ENCODE measurements around the gene RABGAP1L.
"Not testable (repeated sequence)": the region's sequence is repeated elsewhere in the genome, so short reads cannot be mapped to it uniquely, and the experiment has no call there.

Gene RABGAP1L

DNA sequence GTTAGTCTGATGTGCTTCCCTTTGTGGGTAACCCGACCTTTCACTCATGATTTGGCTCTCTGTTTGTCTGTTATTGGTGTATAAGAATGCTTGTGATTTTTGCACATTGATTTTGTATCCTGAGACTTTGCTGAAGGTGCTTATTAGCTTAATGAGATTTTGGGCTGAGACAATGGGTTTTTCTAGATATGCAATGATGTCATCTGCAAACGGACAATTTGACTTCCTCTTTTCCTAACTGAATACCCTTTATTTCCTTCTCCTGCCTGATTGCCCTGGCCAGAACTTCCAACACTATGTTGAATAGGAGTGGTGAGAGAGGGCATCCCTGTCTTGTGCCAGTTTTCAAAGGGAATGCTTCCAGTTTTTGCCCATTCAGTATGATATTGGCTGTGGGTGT, 490.3 kb downstream of the RABGAP1L start:
- in situ Hi-C loops (cut with MboI; ENCODE audit: low sequenced_read_pairs) = not testable (repeated sequence)

DNA sequence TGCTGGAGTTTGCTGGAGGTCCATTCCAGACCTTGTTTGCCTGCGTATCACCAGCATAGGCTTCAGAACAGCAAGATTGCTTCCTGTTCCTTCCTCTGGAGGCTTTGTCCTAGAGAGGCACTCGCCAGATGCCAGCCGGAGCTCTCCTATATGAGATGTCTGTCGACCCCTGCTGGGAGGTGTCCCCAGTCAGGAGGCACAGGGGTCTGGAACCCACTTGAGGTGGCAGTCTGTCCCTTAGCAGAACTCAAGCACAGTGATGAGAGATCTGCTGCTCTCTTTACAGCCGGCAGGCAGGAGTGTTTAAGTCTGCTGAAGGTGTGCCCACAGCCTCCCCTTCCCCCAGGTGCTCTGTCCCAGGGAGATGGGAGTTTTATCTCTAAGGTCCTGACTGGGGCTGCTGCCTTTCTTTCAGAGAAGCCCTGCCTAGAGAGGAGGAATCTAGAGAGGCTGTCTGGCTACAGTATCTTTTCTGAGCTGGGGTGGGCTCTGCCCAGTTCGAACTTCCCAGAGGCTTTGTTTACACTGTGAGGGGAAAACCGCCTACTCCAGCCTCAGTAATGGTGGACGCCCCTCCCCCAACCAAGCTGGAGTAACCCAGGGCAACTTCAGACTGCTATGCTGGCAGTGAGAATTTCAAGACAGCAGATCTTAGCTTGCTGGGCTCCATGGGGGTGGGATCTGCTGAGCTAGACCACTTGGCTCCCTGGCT, 493.4 kb downstream of the RABGAP1L start:
- in situ Hi-C loops (cut with MboI; ENCODE audit: low sequenced_read_pairs) = no loop called here

DNA sequence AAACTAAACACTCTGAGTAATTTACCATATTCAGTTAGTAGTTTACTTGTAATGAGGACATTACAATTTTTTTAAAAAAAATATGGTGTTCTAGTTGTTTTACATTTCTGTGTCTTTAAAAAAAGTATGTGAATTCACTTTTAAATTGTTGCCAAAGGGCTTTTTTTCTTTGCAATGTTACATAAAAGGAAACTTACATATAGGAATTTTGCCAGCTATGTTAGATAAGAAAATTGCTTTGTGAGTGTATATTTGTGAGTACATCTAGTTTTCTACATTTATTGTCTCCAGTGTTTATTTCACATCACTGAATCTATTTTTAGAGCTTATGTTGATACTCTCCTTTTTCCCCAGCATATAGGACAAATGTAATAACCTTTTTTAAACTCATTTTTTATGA, 495.2 kb downstream of the RABGAP1L start:
- in situ Hi-C loops (cut with MboI; ENCODE audit: low sequenced_read_pairs) = no loop called here

DNA sequence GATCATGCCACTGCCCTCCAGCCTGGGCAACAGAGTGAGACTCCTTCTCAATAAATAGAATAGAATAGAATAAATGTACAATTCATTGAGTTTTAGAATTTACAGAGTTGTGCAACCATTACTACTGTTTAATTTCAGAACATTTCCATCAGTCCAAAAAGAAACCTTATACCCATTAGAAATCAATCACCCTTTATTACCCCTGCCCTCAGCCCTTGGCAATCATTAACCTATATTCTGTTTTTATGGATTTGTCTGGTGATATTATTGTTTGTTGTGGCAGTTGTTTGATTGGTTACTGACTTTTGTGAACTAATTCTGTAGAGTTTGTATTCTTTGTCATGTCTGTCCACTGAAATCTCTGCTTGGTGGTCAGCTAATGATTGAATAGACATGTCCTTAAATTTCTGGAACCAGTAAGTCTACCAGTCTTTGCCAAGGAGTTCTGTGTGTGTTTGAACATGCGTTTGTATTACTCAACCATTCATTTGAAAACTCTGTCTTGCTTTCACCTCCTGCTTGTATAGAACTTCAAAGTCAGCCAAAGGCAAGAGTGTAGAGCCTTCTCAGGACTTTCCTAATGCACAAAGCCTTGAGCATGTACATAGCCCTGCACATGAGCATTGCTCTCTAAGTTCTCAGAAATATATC, 497.2 kb downstream of the RABGAP1L start:
- in situ Hi-C loops (cut with MboI; ENCODE audit: low sequenced_read_pairs) = no loop called here

DNA sequence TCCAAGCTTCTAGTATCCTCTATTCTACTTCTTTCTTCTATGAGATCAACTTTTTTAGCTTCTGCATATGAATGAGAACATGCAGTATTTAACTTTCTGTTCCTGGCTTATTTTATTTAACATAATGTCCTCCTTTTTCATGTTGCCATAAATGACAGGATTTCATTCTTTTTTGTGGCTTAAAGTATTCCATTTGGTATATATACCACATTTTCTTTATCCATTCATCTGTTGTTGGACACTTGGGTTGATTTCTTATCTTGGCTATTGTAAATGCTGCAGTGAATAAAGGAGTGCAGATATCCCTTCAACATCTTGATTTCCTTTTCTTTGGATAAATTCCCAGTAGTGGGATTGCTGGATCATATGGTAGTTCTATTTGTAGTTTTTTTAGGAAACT, 498.1 kb downstream of the RABGAP1L start:
- in situ Hi-C loops (cut with MboI; ENCODE audit: low sequenced_read_pairs) = no loop called here

DNA sequence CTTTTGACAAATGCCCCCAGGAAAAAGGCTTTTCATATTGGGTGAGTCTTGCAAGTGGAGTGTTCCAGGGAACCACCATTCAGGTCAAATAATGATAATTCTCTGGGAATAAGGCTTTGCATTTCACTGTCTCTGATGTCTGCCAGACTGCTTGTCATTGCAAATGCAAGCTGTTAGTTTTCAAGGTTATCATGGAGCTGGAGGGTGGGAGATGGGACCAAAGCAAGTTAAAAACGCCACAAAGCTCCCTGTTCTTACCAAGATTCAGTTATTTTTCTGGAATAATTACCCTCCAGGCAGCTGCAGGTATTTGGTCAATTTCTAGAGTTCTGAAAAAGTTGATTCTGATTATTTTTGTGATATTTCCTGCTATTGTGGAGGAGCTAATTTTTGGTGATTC, 498.6 kb downstream of the RABGAP1L start:
- in situ Hi-C loops (cut with MboI; ENCODE audit: low sequenced_read_pairs) = no loop called here

DNA sequence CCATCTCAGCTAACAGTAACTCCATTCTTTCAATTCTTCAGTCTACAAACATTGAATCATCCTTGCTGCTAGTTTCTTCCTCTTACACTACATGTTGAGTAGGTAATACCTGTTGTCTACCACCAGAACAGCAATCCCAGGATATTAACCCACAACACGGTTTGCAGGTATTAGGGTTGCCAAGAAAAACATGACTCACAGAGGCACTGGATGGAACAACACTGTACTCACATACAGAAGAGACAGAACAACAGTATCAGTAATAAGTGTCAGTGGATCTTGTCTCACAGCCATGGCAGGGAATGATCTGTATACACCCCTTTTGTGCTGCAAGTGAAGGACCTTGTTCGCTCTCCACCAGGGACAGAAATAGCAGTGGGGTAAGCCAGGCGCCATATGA, 500.5 kb downstream of the RABGAP1L start:
- in situ Hi-C loops (cut with MboI; ENCODE audit: low sequenced_read_pairs) = no loop called here

DNA sequence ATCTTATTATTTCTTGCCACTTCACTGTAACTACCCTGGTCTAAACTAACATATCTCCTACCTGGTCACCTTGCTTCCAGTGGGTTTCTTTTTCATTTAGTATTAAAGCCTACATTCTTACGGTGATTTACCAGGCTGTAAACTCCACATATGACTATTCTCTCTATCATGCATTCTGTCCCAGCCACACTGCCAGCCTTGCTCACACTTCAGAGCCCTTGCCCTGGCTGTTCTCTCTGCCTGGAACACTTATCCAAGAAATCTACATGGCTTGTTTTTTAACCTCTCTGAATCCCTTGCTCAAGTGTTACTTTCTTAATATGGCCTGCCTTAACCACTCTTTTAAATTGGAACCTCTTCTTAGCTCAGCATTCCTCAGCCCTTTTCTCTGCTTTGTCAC, 501.2 kb downstream of the RABGAP1L start:
- in situ Hi-C loops (cut with MboI; ENCODE audit: low sequenced_read_pairs) = no loop called here

DNA sequence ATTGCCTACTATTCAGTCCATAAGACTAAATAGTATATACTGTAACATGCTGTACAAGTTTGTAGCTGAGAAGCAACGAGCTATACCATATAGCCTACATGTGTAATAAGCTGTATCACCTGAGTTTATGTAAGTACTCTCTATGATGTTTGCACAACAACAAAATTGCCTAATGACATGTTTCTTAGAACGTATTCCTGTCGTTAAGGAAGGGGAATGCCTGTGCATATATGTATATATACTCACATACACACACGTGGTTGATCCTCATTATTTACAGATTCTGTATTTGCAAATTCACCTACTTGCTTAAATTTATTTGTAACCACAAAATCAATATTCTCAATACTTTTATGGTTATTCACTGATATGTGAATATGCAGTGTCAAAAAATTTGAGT, 504.0 kb downstream of the RABGAP1L start:
- in situ Hi-C loops (cut with MboI; ENCODE audit: low sequenced_read_pairs) = no loop called here

DNA sequence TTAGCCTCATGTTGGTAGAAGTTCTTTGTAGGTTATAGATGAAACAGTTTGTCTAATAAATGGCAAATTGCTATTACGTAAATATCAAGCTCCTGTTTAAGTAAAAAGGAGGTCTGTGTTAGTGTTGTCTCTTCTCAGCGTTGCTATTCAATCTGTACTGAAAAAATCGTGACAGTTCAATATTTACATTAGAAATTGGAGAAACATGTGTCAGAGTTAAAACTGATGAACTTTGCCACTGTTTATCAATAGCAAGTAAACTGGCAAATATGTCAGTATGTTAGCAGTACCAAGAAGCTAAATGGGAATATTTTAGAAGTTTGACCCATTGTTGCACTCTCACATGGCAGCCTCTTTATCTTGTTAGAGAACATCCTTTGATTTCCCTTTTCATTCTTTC, 506.9 kb downstream of the RABGAP1L start:
- in situ Hi-C loops (cut with MboI; ENCODE audit: low sequenced_read_pairs) = no loop called here

DNA sequence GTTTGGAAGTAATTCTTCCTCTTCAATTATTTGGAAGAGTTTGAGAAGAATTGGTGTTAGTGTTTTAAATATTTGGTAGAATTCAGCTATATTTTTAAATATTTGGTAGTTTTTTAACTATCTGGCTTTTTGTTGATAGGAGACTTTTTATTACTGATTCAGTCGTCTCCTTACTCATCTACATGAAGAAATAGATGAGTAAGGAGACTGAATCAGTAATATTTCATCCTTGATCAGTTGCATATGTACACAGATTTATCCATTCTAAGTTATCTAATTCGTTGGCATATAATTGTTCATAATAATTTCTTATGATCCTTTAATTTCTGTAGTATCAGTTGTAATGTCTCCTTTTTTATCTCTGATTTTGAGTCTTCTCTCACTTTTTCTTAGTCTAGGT, 512.5 kb downstream of the RABGAP1L start:
- in situ Hi-C loops (cut with MboI; ENCODE audit: low sequenced_read_pairs) = no loop called here

DNA sequence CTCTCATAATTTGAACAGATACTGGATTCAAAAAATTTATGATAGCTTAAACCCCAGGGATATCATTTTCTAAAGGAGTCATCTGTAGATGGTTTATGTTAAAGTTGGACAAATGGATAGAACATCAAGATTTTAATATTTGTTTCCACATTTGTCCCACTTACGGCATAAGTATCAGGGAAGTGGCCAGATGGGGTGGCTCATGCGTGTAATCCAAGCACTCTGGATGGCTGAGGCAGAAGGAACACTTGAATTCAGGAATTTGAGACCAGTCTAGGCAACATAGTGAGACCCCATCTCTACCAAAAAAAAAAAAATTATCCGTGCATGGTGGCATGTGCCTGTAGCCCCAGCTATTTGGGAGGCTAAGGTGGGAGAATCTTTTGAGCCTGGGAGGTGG, 517.5 kb downstream of the RABGAP1L start:
- in situ Hi-C loops (cut with MboI; ENCODE audit: low sequenced_read_pairs) = no loop called here

DNA sequence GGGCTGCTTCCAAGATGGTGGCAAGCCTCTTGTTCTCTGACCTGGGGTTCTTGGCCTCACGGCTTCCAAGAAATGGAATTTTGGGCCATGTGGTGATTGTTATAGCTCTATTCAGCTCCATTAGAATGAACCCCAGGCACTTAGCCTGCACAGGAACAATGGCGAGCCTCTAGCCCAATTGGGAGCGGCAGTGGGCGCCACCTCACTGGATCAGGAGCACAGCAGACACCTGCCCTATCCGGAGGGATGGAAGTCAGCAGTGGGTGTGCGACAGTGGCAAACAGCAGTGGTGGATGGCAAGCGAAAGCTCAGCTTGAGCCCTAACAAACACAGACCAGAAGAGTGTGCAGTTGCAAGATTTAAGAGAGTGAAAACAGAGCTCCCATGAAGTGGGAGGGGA, 519.3 kb downstream of the RABGAP1L start:
- in situ Hi-C loops (cut with MboI; ENCODE audit: low sequenced_read_pairs) = no loop called here

DNA sequence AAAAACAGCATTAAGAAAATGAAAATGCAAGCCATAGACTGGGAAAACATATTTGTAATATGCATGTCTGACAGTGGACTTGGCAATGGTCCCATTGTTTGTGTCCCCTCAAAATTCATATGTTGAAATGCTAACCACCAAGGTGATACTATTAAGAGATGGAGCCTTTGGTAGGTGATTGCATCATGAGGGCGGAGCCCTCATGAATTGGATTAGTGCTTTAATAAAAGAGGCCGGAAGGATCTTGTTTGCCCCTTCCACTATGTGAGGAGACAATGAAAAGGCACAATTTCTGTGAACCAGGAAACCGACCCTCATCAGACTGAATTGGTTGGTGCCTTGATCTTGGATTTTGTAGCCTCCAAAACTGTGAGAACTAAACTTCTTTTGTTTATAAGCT, 520.8 kb downstream of the RABGAP1L start:
- in situ Hi-C loops (cut with MboI; ENCODE audit: low sequenced_read_pairs) = no loop called here

DNA sequence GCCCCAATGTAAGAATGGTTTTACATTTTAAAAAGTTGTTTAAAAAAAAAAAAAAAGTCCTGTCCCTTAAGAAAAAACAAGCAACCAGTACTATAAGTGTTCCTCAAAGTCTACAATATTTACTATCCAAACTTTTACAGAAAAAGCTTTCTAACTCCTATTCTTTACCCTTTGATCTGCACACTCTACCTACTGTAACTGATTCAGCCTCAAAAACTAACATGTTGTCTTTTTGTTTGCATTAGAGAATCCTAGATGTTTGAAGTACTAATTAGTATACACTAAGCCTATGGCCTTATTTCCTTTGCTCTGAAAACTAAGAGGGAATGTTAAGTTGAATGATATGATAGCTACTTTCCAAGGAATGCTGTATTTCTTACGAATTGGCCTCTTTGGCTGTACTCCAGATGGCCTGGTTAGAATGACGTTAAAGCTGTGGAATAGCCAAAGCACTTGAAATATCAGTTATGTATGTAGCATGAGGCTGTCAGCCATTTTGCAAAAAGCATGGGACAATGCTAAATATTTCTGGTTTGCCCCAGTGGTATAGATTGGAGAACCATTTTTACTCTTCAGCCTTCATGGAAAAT, 523.2 kb downstream of the RABGAP1L start:
- in situ Hi-C loops (cut with MboI; ENCODE audit: low sequenced_read_pairs) = no loop called here

DNA sequence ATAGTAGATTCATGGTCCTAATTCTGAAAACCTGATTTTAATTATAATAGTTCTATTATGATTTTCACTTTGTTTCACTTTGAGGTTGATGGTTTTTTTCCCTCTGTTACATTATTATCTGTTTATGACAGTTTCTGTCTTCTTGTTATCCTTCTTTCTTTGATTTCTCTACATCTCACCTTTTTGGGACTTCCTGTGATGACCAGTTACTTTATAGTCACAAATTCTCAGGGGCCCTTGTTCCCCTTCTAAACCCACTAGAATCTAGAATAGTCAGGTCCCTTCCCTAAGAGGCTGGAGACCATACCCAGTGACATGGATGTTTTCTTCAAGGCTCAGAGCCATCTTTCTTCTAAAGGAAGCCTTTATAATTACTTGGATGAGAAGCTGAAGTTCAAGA, 526.9 kb downstream of the RABGAP1L start:
- in situ Hi-C loops (cut with MboI; ENCODE audit: low sequenced_read_pairs) = no loop called here

DNA sequence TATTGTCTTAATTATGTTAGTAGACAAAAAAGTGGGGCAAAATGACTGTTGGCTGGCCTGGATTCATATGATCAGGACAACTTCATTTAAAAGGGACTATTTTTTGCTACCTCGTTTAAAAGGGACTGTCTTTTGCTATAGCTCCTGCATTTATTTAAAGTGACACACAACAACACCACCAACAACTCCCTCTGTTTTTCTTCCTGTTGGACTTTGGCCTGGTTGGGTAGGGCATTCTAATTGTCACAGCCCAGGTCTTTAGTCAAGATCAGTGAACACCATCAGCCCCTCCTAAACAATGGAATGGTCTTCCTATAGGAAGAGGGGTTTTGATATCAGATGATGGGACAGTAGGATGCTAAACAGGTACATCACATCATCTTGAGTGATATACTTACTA, 530.2 kb downstream of the RABGAP1L start:
- in situ Hi-C loops (cut with MboI; ENCODE audit: low sequenced_read_pairs) = no loop called here

DNA sequence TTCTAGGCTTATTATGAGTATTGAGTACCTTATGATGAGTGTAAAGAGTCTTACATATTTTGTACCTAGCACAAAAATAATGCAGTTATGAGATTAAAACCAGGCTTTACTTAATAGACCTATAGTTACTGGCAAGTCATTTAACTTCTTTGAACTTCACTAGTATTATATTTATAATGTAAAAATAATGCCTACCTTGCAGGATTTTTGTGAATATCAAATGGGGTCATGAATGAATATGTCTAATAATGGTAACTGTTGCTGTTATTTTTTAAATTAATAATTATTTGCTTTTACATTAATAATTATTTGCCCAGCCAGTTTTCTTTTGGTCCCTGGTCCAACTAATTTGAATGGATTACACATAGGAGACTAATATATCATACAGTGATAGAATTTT, 530.9 kb downstream of the RABGAP1L start:
- in situ Hi-C loops (cut with MboI; ENCODE audit: low sequenced_read_pairs) = no loop called here

DNA sequence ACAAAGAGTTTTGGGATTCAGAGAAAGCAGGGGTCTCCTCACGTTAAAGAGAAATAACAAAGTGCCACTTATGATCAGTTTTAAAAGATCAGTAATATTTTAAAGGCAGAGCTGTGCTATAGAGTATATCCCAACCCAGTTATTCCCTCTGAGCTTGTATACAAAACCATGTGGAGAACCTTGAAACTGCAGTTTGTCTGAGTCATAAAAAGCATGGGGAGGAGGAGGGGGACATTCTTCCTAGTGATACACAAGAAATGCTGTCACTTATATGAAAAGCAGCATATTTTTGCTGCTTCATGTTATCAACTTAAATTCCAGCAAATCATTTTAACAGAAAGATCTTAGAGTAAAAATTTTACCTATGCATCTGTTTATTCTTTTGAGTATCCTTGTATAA, 533.0 kb downstream of the RABGAP1L start:
- in situ Hi-C loops (cut with MboI; ENCODE audit: low sequenced_read_pairs) = no loop called here

DNA sequence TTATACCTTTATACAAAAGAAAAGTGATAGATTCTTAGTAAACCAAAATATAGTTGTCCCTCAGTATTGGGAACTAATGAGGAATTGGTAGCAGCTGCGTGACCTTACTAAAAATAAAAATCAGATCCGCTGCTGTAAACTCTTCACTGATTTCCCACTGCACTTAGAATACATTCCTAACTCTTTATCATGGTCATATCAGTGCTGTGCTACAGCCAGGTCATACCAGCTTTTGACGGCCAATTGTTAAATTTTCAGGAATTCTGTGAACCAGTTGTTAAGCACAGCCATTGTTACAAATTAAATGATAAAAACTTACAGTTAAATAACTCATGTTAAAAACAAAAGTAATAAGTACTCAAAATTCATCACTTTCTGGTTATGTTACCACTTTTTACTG, 533.8 kb downstream of the RABGAP1L start:
- in situ Hi-C loops (cut with MboI; ENCODE audit: low sequenced_read_pairs) = no loop called here

DNA sequence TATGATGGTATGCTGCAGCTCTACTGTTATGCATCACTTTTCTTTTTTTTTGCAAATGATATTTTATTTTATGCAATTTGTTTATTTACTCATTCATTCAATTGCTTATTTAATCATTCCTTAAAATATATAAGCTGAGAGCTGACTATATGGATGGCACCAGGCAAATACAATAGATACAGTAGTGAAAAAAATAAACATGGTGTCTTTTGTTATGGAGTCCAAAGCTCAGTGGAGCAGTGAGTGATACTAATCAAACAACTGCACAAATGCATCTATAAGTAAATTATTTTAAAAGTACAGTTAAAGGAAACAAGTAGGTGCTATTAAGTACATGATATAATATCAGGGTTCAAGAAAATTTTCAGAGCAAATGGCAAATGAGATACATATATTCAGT, 534.2 kb downstream of the RABGAP1L start:
- in situ Hi-C loops (cut with MboI; ENCODE audit: low sequenced_read_pairs) = not testable (repeated sequence)

DNA sequence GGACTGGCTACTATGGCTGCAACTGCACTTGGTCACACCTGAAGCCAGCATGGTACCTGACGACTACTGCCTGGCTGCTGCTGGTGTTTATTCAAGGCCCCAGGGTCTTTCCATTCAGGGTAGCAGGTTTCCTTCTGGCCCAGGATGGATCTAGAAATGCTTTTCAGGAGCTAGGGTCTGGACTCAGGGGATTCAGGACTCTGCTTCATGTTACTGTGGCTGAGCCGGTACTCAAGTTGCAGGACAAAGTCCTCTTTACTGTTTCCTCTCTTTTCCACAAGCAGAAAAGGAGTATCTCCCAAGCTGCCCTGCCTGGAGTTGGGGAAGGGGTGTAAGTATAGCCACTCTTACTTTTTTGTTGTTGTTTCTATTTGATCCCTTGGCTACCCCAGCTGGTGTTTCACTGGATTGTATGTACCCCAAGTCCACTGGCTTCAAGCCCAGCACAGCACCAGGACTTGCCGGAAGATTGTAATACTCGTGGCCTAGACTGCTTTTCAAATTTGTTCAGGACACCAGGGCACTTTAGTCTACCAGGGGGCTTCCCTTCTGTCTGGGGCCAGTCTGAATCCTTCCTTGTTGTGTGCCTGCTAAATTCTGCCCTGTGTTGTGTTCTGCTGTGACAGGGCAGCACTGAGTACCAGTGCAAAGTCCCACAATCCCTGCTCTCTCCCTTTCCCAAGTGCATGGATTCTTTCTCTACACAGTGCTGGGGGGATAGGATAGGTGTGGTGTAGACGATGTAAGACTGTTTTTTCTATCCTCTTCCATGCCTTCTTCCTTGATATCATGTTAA, 536.9 kb downstream of the RABGAP1L start:
- in situ Hi-C loops (cut with MboI; ENCODE audit: low sequenced_read_pairs) = no loop called here

Measured in HL-60/S4 treated with phorbol 12-myristate 13-acetate at 8.2 ng/mL for 4 days and 3 days (cell line).